Measurements from ENCODE around the gene DDX41. TPM values are rescaled to one million over a fixed set of nuclear protein-coding genes. Genes with fewer than 3 reads are reported as not detected.

The DDX41 gene
- total RNA-seq, 2 donors from 2014 or later, result 53.7 to 138 TPM

GRCh38 chr5:177524941-177525655 is 8.3 kb upstream of the DDX41 start:
- H3K36me3 ChIP-seq, result peaks cover 64% of the 10 kb centered on the region
- H3K27ac ChIP-seq, result no peak overlapping the region
- no peak overlapping the region for H3K4me3 ChIP-seq
- H3K27me3 ChIP-seq (replicated peaks; ENCODE audit: insufficient read depth), result no peaks in the 10 kb centered on the region
- DNase-seq (ENCODE audit: low spot score), result no peak
- no peaks in the 10 kb centered on the region for H3K9me3 ChIP-seq
- no peak for ATAC-seq (ENCODE audit: insufficient number of reproducible peaks, low FRiP score, low read depth)
- H3K4me1 ChIP-seq (ENCODE audit: control insufficient read depth in 1 of 2, low read depth in 2 of 2), result no peaks in the 10 kb centered on the region
- TF ChIP-seq CTCF (IDR thresholded peaks at IDR 0.05), result no peak

- DNase-seq (ENCODE audit: low spot score) (no peak), ATAC-seq (ENCODE audit: insufficient number of reproducible peaks, low FRiP score, low read depth) (no peak)
- Histone ChIP-seq H3K4me1 (ENCODE audit: control insufficient read depth in 1 of 2, low read depth in 2 of 2) (no peaks in the 10 kb centered on the region), H3K27ac (no peak overlapping the region), H3K4me3 (no peak overlapping the region), H3K9me3 (no peaks in the 10 kb centered on the region), H3K36me3 (peaks cover 64% of the 10 kb centered on the region), H3K27me3 (replicated peaks; ENCODE audit: insufficient read depth) (no peaks in the 10 kb centered on the region)
- no peak for TF ChIP-seq CTCF (IDR thresholded peaks at IDR 0.05)
Measured at GRCh38 chr5:177524539-177524900, 7.8 kb upstream of the DDX41 start.

GRCh38 chr5:177523711-177524538 is 7.2 kb upstream of the DDX41 start:
- H3K4me3 ChIP-seq, result no peak overlapping the region
- no peaks in the 10 kb centered on the region for H3K27me3 ChIP-seq (replicated peaks; ENCODE audit: insufficient read depth)
- no peak for TF ChIP-seq CTCF (IDR thresholded peaks at IDR 0.05)
- no peak for DNase-seq (ENCODE audit: low spot score)
- no peak overlapping the region for H3K27ac ChIP-seq
- H3K36me3 ChIP-seq, result peaks cover 62% of the 10 kb centered on the region
- H3K9me3 ChIP-seq, result no peaks in the 10 kb centered on the region
- ATAC-seq (ENCODE audit: insufficient number of reproducible peaks, low FRiP score, low read depth), result no peak
- H3K4me1 ChIP-seq (ENCODE audit: control insufficient read depth in 1 of 2, low read depth in 2 of 2), result no peaks in the 10 kb centered on the region

GRCh38 chr5:177520916-177521513 is 4.3 kb upstream of the DDX41 start:
- no peaks in the 10 kb centered on the region for H3K27me3 ChIP-seq (replicated peaks; ENCODE audit: insufficient read depth)
- no peak overlapping the region for H3K27ac ChIP-seq
- H3K9me3 ChIP-seq, result no peaks in the 10 kb centered on the region
- H3K4me1 ChIP-seq (ENCODE audit: control insufficient read depth in 1 of 2, low read depth in 2 of 2), result peaks cover 3% of the 10 kb centered on the region in 2 donors
- DNase-seq (ENCODE audit: low spot score), result no peak
- ATAC-seq (ENCODE audit: insufficient number of reproducible peaks, low FRiP score, low read depth), result no peak
- TF ChIP-seq CTCF (IDR thresholded peaks at IDR 0.05), result no peak
- H3K36me3 ChIP-seq, result peaks cover 53% of the 10 kb centered on the region
- no peak overlapping the region for H3K4me3 ChIP-seq

- H3K9me3 ChIP-seq, result no peaks in the 10 kb centered on the region
- H3K36me3 ChIP-seq, result peaks cover 49% of the 10 kb centered on the region
- DNase-seq (ENCODE audit: low spot score) (no peak), ATAC-seq (ENCODE audit: insufficient number of reproducible peaks, low FRiP score, low read depth) (no peak)
- no peak for TF ChIP-seq CTCF (IDR thresholded peaks at IDR 0.05)
- H3K4me3 ChIP-seq, result no peak overlapping the region
- H3K27me3 ChIP-seq (replicated peaks; ENCODE audit: insufficient read depth), result no peaks in the 10 kb centered on the region
- no peak overlapping the region for H3K27ac ChIP-seq
- H3K4me1 ChIP-seq (ENCODE audit: control insufficient read depth in 1 of 2, low read depth in 2 of 2), result peaks cover 10 to 11% of the 10 kb centered on the region in 2 donors
Measured at GRCh38 chr5:177520271-177520670, 3.5 kb upstream of the DDX41 start.
